AG09309 (cell line): ENCODE results near the gene CAMTA2.
"Not testable (repeated sequence)": the region's sequence is repeated elsewhere in the genome, so short reads cannot be mapped to it uniquely, and the experiment has no call there.

Source experiments
- DNase-seq: peaks from one replicate; pipeline ENCODE4 v3.0.0-alpha.2; 2010; ENCODE audit warnings: low read depth
- H3K4me3 ChIP-seq: 2 replicates; pipeline ENCODE4 v1.5.1; 2011; ENCODE audit warnings: mild to moderate bottlenecking, low read depth, low read length, moderate library complexity; ENCODE audit not compliant: control insufficient read depth
- CTCF ChIP-seq: IDR thresholded peaks from 2 replicates; pipeline ENCODE4 v1.5.1; 2011; ENCODE audit warnings: mild to moderate bottlenecking, low read depth, low read length, inconsistent platforms; ENCODE audit not compliant: insufficient read depth, control insufficient read depth; ENCODE audit errors: missing control alignments

The CAMTA2 gene

DNA sequence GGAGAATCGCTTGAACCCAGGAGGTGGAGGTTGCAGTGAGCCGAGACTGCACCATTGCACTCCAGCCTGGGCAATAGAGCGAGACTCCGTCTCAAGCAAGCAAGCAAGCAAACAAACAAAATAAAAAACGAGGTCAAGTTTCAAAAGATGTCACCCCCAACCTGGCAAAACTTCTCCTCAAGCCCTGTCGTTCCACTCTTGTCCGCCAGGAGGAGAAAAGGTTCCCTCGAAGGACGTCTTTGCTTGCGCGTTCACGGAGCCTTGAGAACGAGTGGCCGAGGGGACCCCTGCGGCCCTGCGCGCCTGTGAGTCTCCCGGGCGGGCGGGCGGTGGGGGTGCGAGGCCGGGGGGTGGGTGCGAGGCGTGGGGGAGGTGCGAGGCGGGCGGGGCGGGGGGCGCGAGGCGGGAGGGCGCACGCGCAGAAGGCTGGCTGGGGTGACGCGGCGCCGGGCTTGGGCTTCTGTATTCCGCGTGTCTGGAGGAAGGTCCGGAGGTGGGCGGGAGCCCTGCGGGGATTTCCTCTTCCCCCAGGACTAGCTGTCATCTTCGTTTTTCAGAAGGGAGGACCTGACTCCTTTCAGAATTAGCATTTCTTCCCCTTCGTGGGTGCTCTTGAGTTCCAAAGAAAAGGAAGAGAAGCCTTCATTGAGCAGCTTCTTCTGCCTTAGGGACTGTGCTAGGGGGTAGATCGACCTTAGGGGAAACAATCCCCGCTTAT lies 44.0 kb upstream of the CAMTA2 start:
- peak overlapping the region; percentile 34 for H3K4me3 ChIP-seq
- peak; percentile 23 for DNase-seq
- peak; percentile 79 for TF ChIP-seq CTCF

- H3K4me3 ChIP-seq, DNase-seq: not testable (repeated sequence)
Observed at GRCh38 chr17:5030168-5030567, 42.7 kb upstream of the CAMTA2 start.

DNA sequence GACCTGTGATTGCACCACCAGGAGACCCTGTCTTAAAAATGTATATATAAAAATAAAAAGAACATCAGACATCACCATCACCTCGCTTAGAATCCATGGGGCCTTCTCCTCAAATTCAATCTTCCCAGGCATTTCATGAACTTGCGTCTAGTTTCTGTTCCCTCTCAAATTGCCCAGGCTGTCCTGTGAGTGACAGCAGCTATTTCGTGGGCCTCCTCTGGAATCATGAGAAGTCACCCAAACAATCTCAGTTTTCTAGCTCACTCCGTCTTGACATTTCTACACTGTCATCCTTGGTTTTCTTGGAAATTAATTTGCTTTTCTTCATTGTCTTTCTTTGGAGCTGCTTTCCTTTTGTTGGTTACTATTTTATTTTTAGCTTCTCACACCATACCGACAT lies 40.4 kb upstream of the CAMTA2 start:
- H3K4me3 ChIP-seq, result no peak overlapping the region
- TF ChIP-seq CTCF, result no peak
- DNase-seq, result no peak

DNA sequence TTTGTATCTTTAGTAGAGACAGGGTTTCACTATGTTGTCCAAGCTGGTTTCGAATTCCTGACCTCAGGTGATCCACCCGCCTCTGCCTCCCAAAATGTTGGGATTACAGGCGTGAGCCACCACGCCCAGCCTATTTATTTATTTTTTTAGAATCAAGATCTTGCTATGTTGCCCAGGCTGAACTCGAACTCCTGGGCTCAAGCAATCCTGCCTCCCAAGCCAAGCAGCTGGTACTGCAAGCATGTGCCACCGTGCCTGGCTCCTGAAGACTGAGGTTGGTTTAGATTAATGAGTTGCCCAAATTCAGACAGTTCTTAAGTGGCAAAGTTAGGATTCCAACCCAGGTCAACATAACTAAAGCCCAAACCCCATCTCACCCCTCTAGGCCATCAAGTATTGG lies 39.8 kb upstream of the CAMTA2 start:
- no peak for TF ChIP-seq CTCF
- no peak overlapping the region for H3K4me3 ChIP-seq
- no peak for DNase-seq

GRCh38 chr17:5024604-5025003 lies 37.1 kb upstream of the CAMTA2 start:
- DNase-seq, result no peak
- H3K4me3 ChIP-seq, result no peak overlapping the region
- TF ChIP-seq CTCF, result no peak

- no peak for DNase-seq
- TF ChIP-seq CTCF, result no peak
- no peak overlapping the region for H3K4me3 ChIP-seq
Observed at GRCh38 chr17:5023588-5024147, 36.2 kb upstream of the CAMTA2 start.

- DNase-seq, result no peak
- no peak overlapping the region for H3K4me3 ChIP-seq
- no peak for TF ChIP-seq CTCF
Observed at GRCh38 chr17:5022171-5022711, 34.8 kb upstream of the CAMTA2 start.
